ENCODE data around the gene PROM2. TPM values are rescaled to one million over a fixed set of nuclear protein-coding genes. Genes with fewer than 3 reads are reported as not detected.

The PROM2 gene
- total RNA-seq, 1 donor: under 0.01 TPM

DNA sequence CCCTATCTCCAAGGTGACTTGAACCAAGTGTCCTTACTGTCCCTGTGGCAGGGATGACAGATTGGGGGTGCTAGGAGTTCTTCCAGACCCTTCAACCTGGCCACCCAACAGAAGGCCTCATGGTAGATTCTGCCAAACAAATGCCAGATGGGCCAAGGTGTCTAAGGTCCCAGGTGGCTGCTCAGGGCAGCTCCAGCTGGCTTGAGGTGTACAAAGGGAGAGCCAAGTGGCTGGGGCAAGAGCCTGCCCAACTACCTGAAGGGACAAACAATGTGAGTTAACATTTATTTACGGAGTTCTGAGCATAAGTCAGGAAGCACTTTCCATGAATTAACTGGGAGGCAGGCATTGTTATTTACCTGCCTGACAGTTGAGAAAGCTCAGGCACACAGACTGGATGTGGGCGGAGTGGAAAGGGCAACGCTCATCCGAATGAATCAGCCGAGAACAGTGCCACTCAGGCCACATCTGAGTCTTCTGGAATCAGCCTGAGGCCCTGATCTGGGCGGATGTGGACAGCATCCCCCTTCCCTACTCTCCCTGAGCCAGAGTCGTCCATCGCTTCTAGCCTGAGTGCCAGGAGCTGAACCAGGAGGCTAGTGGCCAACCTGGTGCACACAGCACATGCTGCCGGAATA, 18.5 kb downstream of the PROM2 start:
- TF ChIP-seq, protein P1, sequence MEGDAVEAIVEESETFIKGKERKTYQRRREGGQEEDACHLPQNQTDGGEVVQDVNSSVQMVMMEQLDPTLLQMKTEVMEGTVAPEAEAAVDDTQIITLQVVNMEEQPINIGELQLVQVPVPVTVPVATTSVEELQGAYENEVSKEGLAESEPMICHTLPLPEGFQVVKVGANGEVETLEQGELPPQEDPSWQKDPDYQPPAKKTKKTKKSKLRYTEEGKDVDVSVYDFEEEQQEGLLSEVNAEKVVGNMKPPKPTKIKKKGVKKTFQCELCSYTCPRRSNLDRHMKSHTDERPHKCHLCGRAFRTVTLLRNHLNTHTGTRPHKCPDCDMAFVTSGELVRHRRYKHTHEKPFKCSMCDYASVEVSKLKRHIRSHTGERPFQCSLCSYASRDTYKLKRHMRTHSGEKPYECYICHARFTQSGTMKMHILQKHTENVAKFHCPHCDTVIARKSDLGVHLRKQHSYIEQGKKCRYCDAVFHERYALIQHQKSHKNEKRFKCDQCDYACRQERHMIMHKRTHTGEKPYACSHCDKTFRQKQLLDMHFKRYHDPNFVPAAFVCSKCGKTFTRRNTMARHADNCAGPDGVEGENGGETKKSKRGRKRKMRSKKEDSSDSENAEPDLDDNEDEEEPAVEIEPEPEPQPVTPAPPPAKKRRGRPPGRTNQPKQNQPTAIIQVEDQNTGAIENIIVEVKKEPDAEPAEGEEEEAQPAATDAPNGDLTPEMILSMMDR (IDR thresholded peaks at IDR 0.05; ENCODE audit: insufficient read depth, low read depth, low read length): no peak
- H3K4me3 ChIP-seq (ENCODE audit: low read depth, low read length): no peak overlapping the region
- no peak for DNase-seq (ENCODE audit: low read depth)

DNA sequence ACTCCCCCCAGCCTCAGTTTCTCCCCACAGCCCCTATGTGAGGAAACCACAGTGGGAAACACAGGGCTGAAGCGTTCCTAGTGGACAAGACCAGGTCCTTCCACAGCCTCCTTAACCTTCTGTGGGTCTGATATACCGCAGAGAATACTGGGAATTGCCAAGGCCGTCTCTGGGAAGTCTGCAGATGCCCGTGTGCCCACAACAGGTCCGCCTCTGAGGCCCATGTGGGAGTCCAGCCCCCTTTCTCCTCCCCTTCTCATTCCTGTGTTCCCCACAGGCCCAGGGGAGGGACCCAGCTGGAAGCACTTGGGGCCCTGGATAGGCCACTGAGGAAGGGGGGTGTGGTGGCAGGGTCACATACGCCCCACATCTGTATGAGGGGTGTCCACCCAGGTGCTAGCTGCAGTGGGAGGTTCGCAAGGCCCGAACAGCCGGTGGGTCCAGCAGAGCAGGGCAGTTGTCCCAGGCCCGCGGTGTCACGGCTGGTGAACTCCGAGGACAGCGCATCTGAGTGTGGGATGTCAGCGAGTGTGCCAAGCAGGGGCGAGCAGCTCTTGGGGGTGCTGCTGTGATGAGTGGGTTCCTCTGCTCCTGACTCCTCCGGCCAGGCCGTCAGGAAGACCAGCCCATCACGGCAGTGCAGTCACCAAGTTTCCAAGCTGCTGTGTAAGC, 20.5 kb downstream of the PROM2 start:
- no peak for DNase-seq (ENCODE audit: low read depth)
- TF ChIP-seq, protein P1 (IDR thresholded peaks at IDR 0.05; ENCODE audit: insufficient read depth, low read depth, low read length): no peak
- H3K4me3 ChIP-seq (ENCODE audit: low read depth, low read length): no peak overlapping the region

DNA sequence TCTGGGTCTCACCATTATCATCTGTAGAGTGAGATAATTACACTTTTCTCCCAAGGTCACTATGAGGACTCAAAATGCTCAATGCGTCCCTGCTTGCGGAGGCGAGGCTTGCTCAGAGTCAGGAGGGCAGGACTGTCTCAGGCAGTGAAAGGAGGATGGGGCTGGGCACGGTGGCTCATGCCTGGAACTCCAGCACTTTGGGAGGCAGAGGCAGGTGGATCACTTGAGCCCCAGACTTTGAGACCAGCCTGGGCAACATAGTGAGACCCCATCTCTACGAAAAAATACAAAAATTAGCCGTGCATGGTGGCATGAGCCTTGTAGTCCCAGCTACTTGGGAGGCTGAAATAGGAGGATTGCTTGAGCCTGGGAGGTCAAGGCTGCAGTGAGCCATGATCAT, 21.1 kb downstream of the PROM2 start:
- DNase-seq (ENCODE audit: low read depth): no peak
- TF ChIP-seq, protein P1 (IDR thresholded peaks at IDR 0.05; ENCODE audit: insufficient read depth, low read depth, low read length): no peak
- H3K4me3 ChIP-seq (ENCODE audit: low read depth, low read length): no peak overlapping the region

DNA sequence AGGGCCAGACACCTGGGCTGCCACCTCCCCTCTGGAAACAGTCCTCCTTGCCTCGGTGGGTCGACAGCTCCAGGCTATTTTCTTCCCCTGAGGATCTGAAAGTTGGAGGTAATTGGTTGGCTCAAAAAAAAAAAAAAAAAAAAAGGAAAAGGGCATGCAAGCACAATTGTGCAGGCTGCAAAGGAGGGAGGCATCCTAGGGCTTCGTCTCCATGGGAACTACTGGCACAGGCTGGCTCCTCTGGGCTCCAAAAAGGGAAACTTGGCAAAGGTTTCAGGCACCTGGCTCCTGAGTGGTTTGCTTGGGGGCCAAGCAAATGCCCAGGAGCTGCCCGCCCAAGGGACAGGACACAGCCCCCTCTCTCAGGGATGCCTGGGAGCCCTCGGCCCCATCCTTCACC, 21.8 kb downstream of the PROM2 start:
- H3K4me3 ChIP-seq (ENCODE audit: low read depth, low read length): no peak overlapping the region
- DNase-seq (ENCODE audit: low read depth): no peak
- TF ChIP-seq, protein P1 (IDR thresholded peaks at IDR 0.05; ENCODE audit: insufficient read depth, low read depth, low read length): no peak

DNA sequence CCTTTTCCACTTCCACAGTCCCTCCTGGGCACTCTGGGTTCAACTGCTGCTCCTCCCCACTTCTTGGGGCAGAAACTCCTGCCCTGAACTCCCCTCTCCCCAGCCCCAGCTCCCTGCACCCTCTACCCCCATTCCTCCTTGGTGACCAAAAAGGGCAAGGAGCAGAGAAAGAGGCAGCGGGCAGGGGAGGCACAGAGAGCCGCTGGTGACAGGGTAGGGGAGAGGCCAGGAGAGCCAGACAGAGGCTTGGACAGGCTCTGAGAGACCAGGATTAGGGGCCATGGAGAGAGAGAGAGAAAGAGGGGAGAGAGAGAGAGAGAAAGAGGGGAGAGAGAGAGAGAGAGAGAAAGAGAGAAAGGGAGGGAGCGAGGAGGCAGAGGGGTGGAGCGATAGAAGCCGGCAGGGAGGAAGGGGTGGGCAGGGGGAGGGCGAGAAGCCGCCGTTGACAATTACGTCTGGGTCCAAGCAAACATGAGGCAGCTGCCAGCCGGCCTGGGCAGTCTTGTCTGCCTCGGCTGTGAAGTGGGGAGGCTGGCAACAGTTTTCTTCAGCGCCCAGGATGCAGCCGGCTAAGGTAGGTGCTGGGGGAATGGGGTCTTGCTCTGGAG, 22.7 kb downstream of the PROM2 start, which contains the start of gene KCNIP3:
TSS of gene KCNIP3 (plus strand) at position 468 of the 608 bp plus-strand sequence. CDS start at position 560, 92 bp downstream.
- TF ChIP-seq, protein P1 (IDR thresholded peaks at IDR 0.05; ENCODE audit: insufficient read depth, low read depth, low read length): no peak
- DNase-seq (ENCODE audit: low read depth): no peak
- H3K4me3 ChIP-seq (ENCODE audit: low read depth, low read length): no peak within 1 kb of the TSS

DNA sequence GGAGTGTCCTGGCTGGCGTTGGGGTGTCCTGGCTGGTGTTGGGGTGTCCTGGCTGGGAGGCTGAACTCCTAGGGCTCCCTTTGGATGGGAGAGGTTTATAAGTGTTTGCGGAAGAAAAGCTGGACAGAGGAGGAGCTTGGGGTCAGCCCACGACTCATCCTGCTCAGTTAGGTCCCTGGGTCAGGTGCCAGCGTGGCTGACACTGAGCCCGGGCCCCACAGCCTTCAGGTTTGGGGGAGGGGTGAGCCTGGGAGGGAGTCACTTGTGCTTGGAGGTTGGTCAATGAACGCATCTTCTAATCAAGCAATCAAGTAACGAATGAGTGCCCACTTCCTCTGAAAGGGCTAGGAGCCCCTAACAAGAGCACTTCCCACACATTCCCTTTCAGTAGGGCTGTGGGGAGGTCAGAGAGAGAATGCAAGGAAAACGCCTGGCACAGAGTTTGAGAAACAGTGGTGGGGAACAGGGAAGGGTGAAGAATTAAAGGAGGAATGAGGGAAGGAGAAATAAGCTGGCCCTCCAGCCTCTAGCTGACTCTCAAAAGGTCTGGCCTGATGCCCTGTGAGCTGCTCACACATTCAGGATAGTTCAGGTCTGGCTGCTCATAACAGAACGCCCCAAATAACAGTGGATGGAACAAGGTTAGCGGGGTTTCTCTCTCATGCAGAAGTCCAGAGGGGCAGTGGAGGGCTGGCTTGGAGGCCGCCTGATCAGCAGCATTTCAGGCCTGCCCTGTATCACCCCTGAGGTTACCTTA, 23.6 kb downstream of the PROM2 start:
- no peak for DNase-seq (ENCODE audit: low read depth)
- TF ChIP-seq, protein P1 (IDR thresholded peaks at IDR 0.05; ENCODE audit: insufficient read depth, low read depth, low read length): no peak

More for the DNA sequence above, 23.6 kb downstream of the PROM2 start:
- H3K4me3 ChIP-seq (ENCODE audit: low read depth, low read length): no peak overlapping the region
